ENCODE results near the gene PTOV1.

PTOV1 gene

GRCh38 chr19:49856574-49857021, 5.6 kb downstream of the PTOV1 start:
- H3K4me3 ChIP-seq (ENCODE audit: low read length), result no peak overlapping the region
- no peak overlapping the region for H3K27ac ChIP-seq (ENCODE audit: low read length)
- H3F3A ChIP-seq (ENCODE audit: insufficient read depth, low read length), result peaks cover 19% of the 10 kb centered on the region
- no peaks in the 10 kb centered on the region for H3K9me2 ChIP-seq (replicated peaks; ENCODE audit: insufficient read depth, low read length)
- peaks cover 12% of the 10 kb centered on the region for H3K4me1 ChIP-seq (ENCODE audit: low read length)
- no peak overlapping the region for H3K4me2 ChIP-seq (ENCODE audit: low read depth, low read length)
- DNase-seq, result no peak
- H3K79me2 ChIP-seq (ENCODE audit: low read length), result peaks cover 29% of the 10 kb centered on the region
- no peaks in the 10 kb centered on the region for H3K36me3 ChIP-seq (replicated peaks; ENCODE audit: insufficient read depth, low read length)
- H3K9me3 ChIP-seq (replicated peaks; ENCODE audit: insufficient read depth, low read length), result no peaks in the 10 kb centered on the region
- no peak overlapping the region for H3K9ac ChIP-seq (ENCODE audit: low read length)
- no peak overlapping the region for H2AFZ ChIP-seq (ENCODE audit: low read length)
- TF ChIP-seq CTCF (IDR thresholded peaks at IDR 0.05; ENCODE audit: low read length) (no peak), EZH2 (optimal IDR thresholded peaks at IDR 0.05; ENCODE audit: low read depth, low read length) (no peak), EZH2phosphoT487 (IDR thresholded peaks at IDR 0.05; ENCODE audit: low read length) (no peak)
- H4K20me1 ChIP-seq (ENCODE audit: insufficient read depth, low read length), result no peaks in the 10 kb centered on the region; the same call in 1 of the 2 replicates
- no peaks in the 10 kb centered on the region for H3K27me3 ChIP-seq (replicated peaks; ENCODE audit: insufficient read depth, low read length)

GRCh38 chr19:49857061-49857837, 6.3 kb downstream of the PTOV1 start:
- no peak overlapping the region for H3K9ac ChIP-seq (ENCODE audit: low read length)
- H3K9me3 ChIP-seq (replicated peaks; ENCODE audit: insufficient read depth, low read length), result no peaks in the 10 kb centered on the region
- no peaks in the 10 kb centered on the region for H3K36me3 ChIP-seq (replicated peaks; ENCODE audit: insufficient read depth, low read length)
- H4K20me1 ChIP-seq (ENCODE audit: insufficient read depth, low read length), result no peaks in the 10 kb centered on the region; the same call in 1 of the 2 replicates
- no peak overlapping the region for H3K27ac ChIP-seq (ENCODE audit: low read length)
- H2AFZ ChIP-seq (ENCODE audit: low read length), result no peak overlapping the region
- no peaks in the 10 kb centered on the region for H3K9me2 ChIP-seq (replicated peaks; ENCODE audit: insufficient read depth, low read length)
- peaks cover 15% of the 10 kb centered on the region for H3F3A ChIP-seq (ENCODE audit: insufficient read depth, low read length)
- no peaks in the 10 kb centered on the region for H3K27me3 ChIP-seq (replicated peaks; ENCODE audit: insufficient read depth, low read length)
- H3K4me3 ChIP-seq (ENCODE audit: low read length), result no peak overlapping the region
- no peak for DNase-seq
- TF ChIP-seq CTCF (IDR thresholded peaks at IDR 0.05; ENCODE audit: low read length) (no peak), EZH2 (optimal IDR thresholded peaks at IDR 0.05; ENCODE audit: low read depth, low read length) (no peak), EZH2phosphoT487 (IDR thresholded peaks at IDR 0.05; ENCODE audit: low read length) (no peak)
- H3K4me2 ChIP-seq (ENCODE audit: low read depth, low read length), result no peak overlapping the region
- peaks cover 23% of the 10 kb centered on the region for H3K79me2 ChIP-seq (ENCODE audit: low read length)
- H3K4me1 ChIP-seq (ENCODE audit: low read length), result peaks cover 7% of the 10 kb centered on the region

GRCh38 chr19:49857838-49858087, 6.8 kb downstream of the PTOV1 start:
- TF ChIP-seq EZH2 (optimal IDR thresholded peaks at IDR 0.05; ENCODE audit: low read depth, low read length) (no peak), CTCF (IDR thresholded peaks at IDR 0.05; ENCODE audit: low read length) (no peak), EZH2phosphoT487 (IDR thresholded peaks at IDR 0.05; ENCODE audit: low read length) (no peak)
- no peak overlapping the region for H3K9ac ChIP-seq (ENCODE audit: low read length)
- H3K4me2 ChIP-seq (ENCODE audit: low read depth, low read length), result no peak overlapping the region
- no peaks in the 10 kb centered on the region for H3K27me3 ChIP-seq (replicated peaks; ENCODE audit: insufficient read depth, low read length)
- no peaks in the 10 kb centered on the region for H3K9me3 ChIP-seq (replicated peaks; ENCODE audit: insufficient read depth, low read length)
- H2AFZ ChIP-seq (ENCODE audit: low read length), result no peak overlapping the region
- no peaks in the 10 kb centered on the region for H3K9me2 ChIP-seq (replicated peaks; ENCODE audit: insufficient read depth, low read length)
- H3F3A ChIP-seq (ENCODE audit: insufficient read depth, low read length), result peaks cover 10% of the 10 kb centered on the region
- no peak for DNase-seq
- no peak overlapping the region for H3K4me3 ChIP-seq (ENCODE audit: low read length)
- H3K36me3 ChIP-seq (replicated peaks; ENCODE audit: insufficient read depth, low read length), result no peaks in the 10 kb centered on the region
- H3K4me1 ChIP-seq (ENCODE audit: low read length), result peaks cover 2% of the 10 kb centered on the region; the same call in 1 of the 2 replicates
- H4K20me1 ChIP-seq (ENCODE audit: insufficient read depth, low read length), result no peaks in the 10 kb centered on the region
- H3K79me2 ChIP-seq (ENCODE audit: low read length), result peaks cover 18% of the 10 kb centered on the region
- H3K27ac ChIP-seq (ENCODE audit: low read length), result no peak overlapping the region

All from MM.1S (cell line).